Common myeloid progenitor, CD34-positive (primary cell): ENCODE data around the gene HEATR3.

Experiments
- CTCF ChIA-PET: fragments of 350-600 bp; sonication (Branson Sonifier 250); formaldehyde crosslinking; loops from one replicate; lab custom pipeline; 2021; ENCODE audit warnings: antibody characterized with exemption; lab: Charles Lee
- POLR2A ChIA-PET: fragments of 350-600 bp; sonication (Branson Sonifier 250); formaldehyde crosslinking; loops from one replicate; lab custom pipeline; 2021; ENCODE audit warnings: antibody characterized with exemption; lab: Charles Lee
- DNase-seq, 3 donors: peaks; one replicate each; pipeline versions ENCODE4 v3.0.0 to v3.0.0-alpha.2; 2013
- H3K27ac ChIP-seq, 2 experiments: 1 replicate in 1 of 2; 2 replicates in 1 of 2; pipeline ENCODE4 v1.7.0; 2013; ENCODE audit warnings: inconsistent platforms in 2 of 2, low read length in 2 of 2, mild to moderate bottlenecking in 2 of 2, low read depth in 1 of 2, moderate library complexity in 1 of 2; ENCODE audit not compliant: severe bottlenecking in 2 of 2, insufficient read depth in 1 of 2, poor library complexity in 1 of 2
- H3K27me3 ChIP-seq, 5 experiments: replicated peaks in 2 of 5; 1 replicate in 3 of 5; 2 replicates in 2 of 5; pipeline versions ENCODE4 v1.6.1 to v1.7.0; 2013; ENCODE audit warnings: low read length in 4 of 5, mild to moderate bottlenecking in 2 of 5, moderate library complexity in 2 of 5, inconsistent platforms in 1 of 5; ENCODE audit not compliant: insufficient read depth in 5 of 5, control insufficient read depth in 4 of 5
- H3K36me3 ChIP-seq, 4 experiments: 1 replicate in 2 of 4; 2 replicates in 2 of 4; pipeline versions ENCODE4 v1.6.1 to v1.7.0; 2013; ENCODE audit warnings: low read length in 3 of 4, control low read depth in 1 of 4, mild to moderate bottlenecking in 1 of 4; ENCODE audit not compliant: control insufficient read depth in 4 of 4, insufficient read depth in 4 of 4
- H3K4me1 ChIP-seq, 4 experiments: 1 replicate in 3 of 4; 2 replicates in 1 of 4; pipeline versions ENCODE4 v1.6.1 to v1.7.1; 2013; ENCODE audit warnings: low read length in 3 of 4, mild to moderate bottlenecking in 3 of 4, control low read depth in 1 of 4, inconsistent platforms in 1 of 4, moderate library complexity in 1 of 4; ENCODE audit not compliant: control insufficient read depth in 4 of 4, insufficient read depth in 4 of 4; ENCODE audit errors: control extremely low read depth in 1 of 4
- H3K4me3 ChIP-seq, 7 experiments: 1 replicate in 4 of 7; 2 replicates in 3 of 7; pipeline versions ENCODE4 v1.5.1 to v1.7.0; 2013; ENCODE audit warnings: mild to moderate bottlenecking in 7 of 7, low read length in 6 of 7, moderate library complexity in 6 of 7, inconsistent platforms in 2 of 7, low read depth in 2 of 7, control low read depth in 1 of 7; ENCODE audit not compliant: insufficient read depth in 4 of 7, control insufficient read depth in 1 of 7; ENCODE audit errors: extremely low read depth in 1 of 7
- H3K9me3 ChIP-seq, 5 experiments: 1 replicate in 4 of 5; 2 replicates in 1 of 5; pipeline versions ENCODE4 v1.6.1 to v1.7.1; 2013; ENCODE audit warnings: low read length in 4 of 5, mild to moderate bottlenecking in 2 of 5, inconsistent platforms in 1 of 5, low read depth in 1 of 5, moderate library complexity in 1 of 5; ENCODE audit not compliant: control insufficient read depth in 4 of 5, insufficient read depth in 2 of 5; ENCODE audit errors: control extremely low read depth in 1 of 5
- WGBS: methylation state at CpG from one replicate; pipeline ENCODE4 v1.1.5; 2013; ENCODE audit not compliant: insufficient coverage; 5-methylcytosine and 5-hydroxymethylcytosine counted together

HEATR3 gene

GRCh38 chr16:50133214-50133613 is 67.4 kb downstream of the HEATR3 start:
- no peak for DNase-seq
- Histone ChIP-seq H3K4me3 (no peak overlapping the region), H3K36me3 (no peaks in the 10 kb centered on the region), H3K27ac (no peak overlapping the region), H3K4me1 (no peaks in the 10 kb centered on the region), H3K27me3 (no peaks in the 10 kb centered on the region), H3K9me3 (no peaks in the 10 kb centered on the region)
- no CpG with 5 or more reads among the region's 2 CpGs for WGBS
- ChIA-PET POLR2A (no interaction called here), CTCF (interaction anchor here (0.8 kb wide), 1 partner anchor 78 kb away, joined by 3 read pairs; no protein-coding TSS in a partner anchor)

- Histone ChIP-seq H3K4me3 (no peak overlapping the region), H3K27me3 (no peaks in the 10 kb centered on the region), H3K4me1 (no peaks in the 10 kb centered on the region), H3K27ac (no peak overlapping the region), H3K9me3 (peaks cover 0 to 6% (median 0%) of the 10 kb centered on the region in 5 experiments), H3K36me3 (no peaks in the 10 kb centered on the region)
- POLR2A ChIA-PET = interaction anchor here (0.6 kb wide), 1 partner anchor 60 kb away, joined by 3 read pairs; no protein-coding TSS in a partner anchor
- DNase-seq = peak in 1 of 3 donors; percentile 22
- CTCF ChIA-PET = interaction anchor here (1.0 to 1.9 kb wide), 9 partner anchors 9 to 76 kb away, joined by 3 to 14 read pairs (median 5); no protein-coding TSS in a partner anchor
Measured at GRCh38 chr16:50136399-50136798, 70.6 kb downstream of the HEATR3 start.

GRCh38 chr16:50137268-50137667 is 71.5 kb downstream of the HEATR3 start:
- DNase-seq = no peak
- 93% methylated on average over 3 of the region's 3 CpGs for WGBS
- Histone ChIP-seq H3K36me3 (no peaks in the 10 kb centered on the region), H3K4me1 (no peaks in the 10 kb centered on the region), H3K27me3 (no peaks in the 10 kb centered on the region), H3K4me3 (no peak overlapping the region), H3K9me3 (peaks cover 0 to 6% (median 0%) of the 10 kb centered on the region in 5 experiments), H3K27ac (no peak overlapping the region)
- POLR2A ChIA-PET = no interaction called here
- CTCF ChIA-PET = interaction anchor here (0.5 to 1.9 kb wide), 5 partner anchors 8 to 113 kb away, joined by 3 to 14 read pairs (median 3); no protein-coding TSS in a partner anchor

GRCh38 chr16:50139580-50139979 is 73.8 kb downstream of the HEATR3 start:
- ChIA-PET CTCF (interaction anchor here (1.0 to 2.3 kb wide), 2 partner anchors 71 to 74 kb away, joined by 3 to 5 read pairs; no protein-coding TSS in a partner anchor), POLR2A (no interaction called here)
- no peaks in the 10 kb centered on the region for H3K4me1 ChIP-seq
- H3K27ac ChIP-seq = no peak overlapping the region
- no CpG with 5 or more reads among the region's 1 CpG for WGBS
- DNase-seq = no peak
- peaks cover 0 to 6% (median 0%) of the 10 kb centered on the region in 5 experiments for H3K9me3 ChIP-seq
- H3K4me3 ChIP-seq = no peak overlapping the region
- no peaks in the 10 kb centered on the region for H3K27me3 ChIP-seq
- H3K36me3 ChIP-seq = no peaks in the 10 kb centered on the region

- Histone ChIP-seq H3K27ac (no peak overlapping the region), H3K27me3 (no peaks in the 10 kb centered on the region), H3K36me3 (no peaks in the 10 kb centered on the region), H3K9me3 (peaks cover 0 to 6% (median 0%) of the 10 kb centered on the region in 5 experiments), H3K4me3 (no peak overlapping the region), H3K4me1 (peaks cover 0 to 6% (median 3%) of the 10 kb centered on the region in 4 experiments)
- 100% methylated on average over 1 of the region's 2 CpGs for WGBS
- no peak for DNase-seq
- ChIA-PET CTCF (no interaction called here), POLR2A (no interaction called here)
Measured at GRCh38 chr16:50144211-50144610, 78.4 kb downstream of the HEATR3 start.

GRCh38 chr16:50146479-50147435 is 81.0 kb downstream of the HEATR3 start:
- CTCF ChIA-PET = interaction anchor here (1.0 kb wide), 1 partner anchor 11 kb away, joined by 5 read pairs; no protein-coding TSS in a partner anchor

GRCh38 chr16:50151322-50151721 is 85.6 kb downstream of the HEATR3 start:
- H3K4me3 ChIP-seq = no peak overlapping the region
- H3K4me1 ChIP-seq = peaks cover 19 to 39% (median 31%) of the 10 kb centered on the region in 4 experiments
- no peaks in the 10 kb centered on the region for H3K36me3 ChIP-seq
- CTCF ChIA-PET = interaction anchor here (0.8 to 1.2 kb wide), 4 partner anchors 17 to 126 kb away, joined by 3 to 5 read pairs (median 3); partner anchors contain the start of gene CNEP1R1
- no peaks in the 10 kb centered on the region for H3K27me3 ChIP-seq
- no peak for DNase-seq
- no peaks in the 10 kb centered on the region for H3K9me3 ChIP-seq
- POLR2A ChIA-PET = no interaction called here
- WGBS = 100% methylated on average over 3 of the region's 5 CpGs
- H3K27ac ChIP-seq = no peak overlapping the region

More at GRCh38 chr16:50146479-50147435, 81.0 kb downstream of the HEATR3 start:
- Histone ChIP-seq H3K27ac (no peak overlapping the region), H3K36me3 (no peaks in the 10 kb centered on the region), H3K4me3 (no peak overlapping the region), H3K9me3 (no peaks in the 10 kb centered on the region), H3K4me1 (peaks cover 0 to 7% (median 3%) of the 10 kb centered on the region in 4 experiments), H3K27me3 (no peaks in the 10 kb centered on the region)
- WGBS = 94% methylated on average over 8 of the region's 9 CpGs
- no peak for DNase-seq
- POLR2A ChIA-PET = no interaction called here
